DOHH2 (cell line): ENCODE measurements around the gene GIGYF1.

ENCODE experiments used
- H3F3A ChIP-seq: fragments of 200-600 bp; sonication (generic), shearing (Covaris generic); 2 replicates; pipeline ENCODE4 v1.6.0; 2016; ENCODE audit warnings: antibody characterized with exemption, mild to moderate bottlenecking; ENCODE audit not compliant: control insufficient read depth, insufficient read depth
- H3K27ac ChIP-seq: fragments of 200-600 bp; sonication (generic); 2 replicates; pipeline ENCODE4 v1.5.1; 2014; ENCODE audit warnings: low read depth, mild to moderate bottlenecking, low read length, moderate library complexity
- H3K27me3 ChIP-seq: fragments of 200-600 bp; sonication (generic); 2 replicates; pipeline ENCODE4 v1.6.1; 2014; ENCODE audit warnings: mild to moderate bottlenecking, low read length, mixed read lengths; ENCODE audit not compliant: control insufficient read depth
- H3K36me3 ChIP-seq: fragments of 200-600 bp; sonication (generic); 2 replicates; pipeline ENCODE4 v1.6.1; 2014; ENCODE audit warnings: mild to moderate bottlenecking, low read length, moderate library complexity, mixed read lengths; ENCODE audit not compliant: control insufficient read depth
- H3K4me1 ChIP-seq: fragments of 200-600 bp; sonication (generic); 2 replicates; pipeline ENCODE4 v1.6.1; 2014; ENCODE audit warnings: mild to moderate bottlenecking, low read length, mixed read lengths; ENCODE audit not compliant: control insufficient read depth
- H3K4me2 ChIP-seq: fragments of 200-600 bp; sonication (generic); 2 replicates; pipeline ENCODE4 v1.6.0; 2014; ENCODE audit warnings: mild to moderate bottlenecking, low read length, moderate library complexity
- H3K4me3 ChIP-seq: fragments of 200-600 bp; sonication (generic); 2 replicates; pipeline ENCODE4 v1.5.1; 2014; ENCODE audit warnings: mild to moderate bottlenecking, low read length, mixed read lengths
- H3K79me2 ChIP-seq: fragments of 200-600 bp; sonication (generic); 2 replicates; pipeline ENCODE4 v1.6.1; 2014; ENCODE audit warnings: mild to moderate bottlenecking, low read length, mixed read lengths; ENCODE audit not compliant: control insufficient read depth
- H3K9me2 ChIP-seq: fragments of 200-600 bp; sonication (generic); replicated peaks from 2 replicates; pipeline ENCODE4 v1.6.1; 2014; ENCODE audit warnings: mild to moderate bottlenecking, low read length, mixed read lengths; ENCODE audit not compliant: control insufficient read depth
- H3K9me3 ChIP-seq: fragments of 200-600 bp; sonication (generic); 2 replicates; pipeline ENCODE4 v1.6.1; 2014; ENCODE audit warnings: antibody characterized with exemption, low read length, mixed read lengths; ENCODE audit not compliant: control insufficient read depth, insufficient read depth
- H4K20me1 ChIP-seq: fragments of 200-600 bp; sonication (generic); 2 replicates; pipeline ENCODE4 v1.6.0; 2014; ENCODE audit warnings: low read depth, mild to moderate bottlenecking, antibody characterized with exemption, low read length, moderate library complexity; ENCODE audit not compliant: control insufficient read depth, insufficient read depth
- CTCF ChIP-seq: fragments of 200-600 bp; sonication (generic); IDR thresholded peaks from one replicate; pipeline ENCODE4 v1.5.1; 2014; ENCODE audit warnings: antibody characterized with exemption, mild to moderate bottlenecking, low read depth, low read length; ENCODE audit not compliant: poor library complexity, severe bottlenecking
- EZH2phosphoT487 ChIP-seq: fragments of 200-600 bp; sonication (generic); IDR thresholded peaks from 2 replicates; pipeline ENCODE4 v1.6.1; 2017; ENCODE audit warnings: borderline replicate concordance, mild to moderate bottlenecking, antibody characterized with exemption, low read length, moderate library complexity, mixed read lengths

GIGYF1 gene

DNA sequence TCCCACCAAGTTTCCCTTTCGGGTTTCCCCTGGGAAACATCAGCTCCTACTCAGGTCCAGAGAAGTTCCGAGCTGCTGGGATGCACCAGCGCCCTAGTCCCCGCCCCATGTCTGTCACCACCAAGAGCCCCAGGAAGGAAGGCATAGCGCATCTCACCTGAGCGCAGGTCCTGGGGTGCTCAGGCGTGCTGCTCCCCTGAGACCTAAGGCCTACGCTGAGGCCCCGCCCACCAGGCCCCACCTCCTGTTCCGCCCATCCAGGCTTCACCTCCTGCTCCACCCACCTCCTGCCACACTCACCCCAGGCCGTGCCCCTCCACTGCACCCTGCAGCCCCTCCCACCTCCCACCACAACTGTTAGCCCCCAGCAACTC, 51.5 kb downstream of the GIGYF1 start:
- no peak overlapping the region for H3K27ac ChIP-seq
- H3F3A ChIP-seq: 0 out of 2 replicates have a peak, but pooled peaks cover 3% of the 10 kb centered on the region
- H3K4me1 ChIP-seq: peaks cover 18% of the 10 kb centered on the region
- H3K79me2 ChIP-seq: no peaks in the 10 kb centered on the region
- peaks cover 6% of the 10 kb centered on the region; the same call in 1 of the 2 replicates for H3K27me3 ChIP-seq
- peak overlapping the region; percentile 71 for H3K4me2 ChIP-seq
- no peaks in the 10 kb centered on the region for H3K9me2 ChIP-seq
- no peaks in the 10 kb centered on the region for H4K20me1 ChIP-seq
- no peaks in the 10 kb centered on the region for H3K36me3 ChIP-seq
- no peaks in the 10 kb centered on the region for H3K9me3 ChIP-seq
- no peak for TF ChIP-seq EZH2phosphoT487
- TF ChIP-seq CTCF: peak; percentile 4
- peak overlapping the region; percentile 49 for H3K4me3 ChIP-seq

- Histone ChIP-seq H3K4me3 (peak overlapping the region; percentile 49), H3K36me3 (no peaks in the 10 kb centered on the region), H4K20me1 (no peaks in the 10 kb centered on the region), H3K4me2 (peak overlapping the region; percentile 71), H3K27me3 (peaks cover 6% of the 10 kb centered on the region; the same call in 1 of the 2 replicates), H3K9me2 (no peaks in the 10 kb centered on the region), H3K4me1 (peaks cover 18% of the 10 kb centered on the region), H3K79me2 (no peaks in the 10 kb centered on the region), H3K27ac (no peak overlapping the region), H3F3A (0 out of 2 replicates have a peak, but pooled peaks cover 3% of the 10 kb centered on the region), H3K9me3 (no peaks in the 10 kb centered on the region)
- TF ChIP-seq EZH2phosphoT487 (no peak), CTCF (peak; percentile 66)
Observed at GRCh38 chr7:100641860-100642533, 52.1 kb downstream of the GIGYF1 start.

GRCh38 chr7:100641463-100641859, 52.6 kb downstream of the GIGYF1 start, which contains the start of gene TFR2:
Gene TFR2, minus strand, starts transcription at chr7:100641552. Its CDS starts 43 bp downstream, at chr7:100641509.
- no peak within 1 kb of the TSS for H3K27ac ChIP-seq
- H3K4me2 ChIP-seq: peak within 1 kb of the TSS; percentile 71
- TF ChIP-seq CTCF (no peak), EZH2phosphoT487 (no peak)
- no peaks in the 10 kb centered on the region for H4K20me1 ChIP-seq
- H3K9me2 ChIP-seq: no peaks in the 10 kb centered on the region
- H3K27me3 ChIP-seq: peaks cover 6% of the 10 kb centered on the region; the same call in 1 of the 2 replicates
- H3K36me3 ChIP-seq: no peaks in the 10 kb centered on the region
- no peaks in the 10 kb centered on the region for H3K9me3 ChIP-seq
- H3K79me2 ChIP-seq: no peaks in the 10 kb centered on the region
- H3K4me1 ChIP-seq: peaks cover 18% of the 10 kb centered on the region
- H3F3A ChIP-seq: 0 out of 2 replicates have a peak, but pooled peaks cover 3% of the 10 kb centered on the region
- H3K4me3 ChIP-seq: peak within 1 kb of the TSS; percentile 49
